ENCODE measurements around the gene ADAMTS2.

The ADAMTS2 gene

GRCh38 chr5:179295778-179296149 lies 49.5 kb downstream of the ADAMTS2 start:
- H4K20me1 ChIP-seq (ENCODE audit: insufficient read depth, low read length), result no peaks in the 10 kb centered on the region
- H3K27me3 ChIP-seq (ENCODE audit: insufficient read depth, low read length, poor library complexity), result no peaks in the 10 kb centered on the region
- no peak overlapping the region for H3K4me3 ChIP-seq (ENCODE audit: low read depth in 1 of 2, low read length in 2 of 2)
- no peak overlapping the region for H2AFZ ChIP-seq (ENCODE audit: low read depth, low read length)
- H3K36me3 ChIP-seq (ENCODE audit: insufficient read depth, low read length), result no peaks in the 10 kb centered on the region
- ATAC-seq (ENCODE audit: insufficient read depth, low read depth), result no peak
- DNase-seq, result no peak
- H3K79me2 ChIP-seq (ENCODE audit: insufficient read depth, low read length), result no peaks in the 10 kb centered on the region
- H3K27ac ChIP-seq (ENCODE audit: low read length), result no peak overlapping the region
- no peaks in the 10 kb centered on the region for H3K9me3 ChIP-seq (ENCODE audit: insufficient read depth, low read length, severe bottlenecking)
- TF ChIP-seq EZH2 (IDR thresholded peaks at IDR 0.05; ENCODE audit: borderline replicate concordance, low read depth, low read length, severe bottlenecking) (no peak), CTCF (IDR thresholded peaks at IDR 0.05; ENCODE audit: borderline replicate concordance, extremely low read depth, low read length, poor library complexity, severe bottlenecking) (no peak)
- H3K4me2 ChIP-seq (ENCODE audit: insufficient read depth, low read length), result no peak overlapping the region
- no peaks in the 10 kb centered on the region for H3K4me1 ChIP-seq (ENCODE audit: insufficient read depth, low read length)
- H3K9ac ChIP-seq (ENCODE audit: low read depth, low read length), result no peak overlapping the region

DNA sequence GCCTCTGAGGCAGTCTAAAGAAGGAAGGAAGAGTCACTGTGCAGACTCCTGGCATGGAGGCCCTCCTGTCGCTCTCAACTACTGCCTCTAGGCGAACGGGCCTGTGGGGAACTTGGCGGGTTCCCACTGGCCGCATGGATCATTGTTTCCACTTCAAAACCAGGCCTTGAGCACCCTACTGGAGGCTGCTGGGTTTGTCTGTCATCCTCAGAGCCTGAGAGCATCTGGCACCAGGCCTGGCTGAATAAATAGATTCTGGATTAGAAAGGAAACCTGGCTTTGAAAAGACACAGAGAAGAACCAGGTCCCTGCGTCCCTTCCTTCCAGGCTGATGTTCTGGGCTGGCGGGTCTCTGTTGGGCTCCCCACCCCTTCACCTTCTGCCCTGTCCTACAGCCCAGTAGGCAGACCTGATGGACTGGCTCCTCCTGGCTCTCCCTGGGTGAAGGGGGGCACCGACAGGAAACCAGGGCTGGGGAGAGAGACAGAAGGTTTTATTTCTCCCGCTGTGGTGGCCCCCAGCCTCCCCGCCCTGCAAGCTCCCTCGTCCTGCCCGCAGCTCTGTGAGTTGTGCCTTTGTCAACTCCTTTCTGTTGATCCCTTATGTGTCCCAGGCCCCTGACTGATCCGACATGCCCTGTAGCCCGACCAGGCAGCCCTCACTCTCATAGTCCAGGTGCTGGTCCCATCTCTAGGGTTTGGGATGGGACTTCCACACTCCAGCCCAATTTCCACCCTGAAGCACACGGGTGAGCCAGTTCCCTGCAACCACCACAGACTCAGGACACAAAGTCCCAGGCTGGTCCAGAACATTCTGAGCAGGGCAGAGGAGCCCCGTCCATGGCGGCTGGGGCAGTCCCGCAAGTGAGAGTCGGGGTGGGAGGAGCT lies 50.1 kb downstream of the ADAMTS2 start:
- Histone ChIP-seq H3K79me2 (ENCODE audit: insufficient read depth, low read length) (no peaks in the 10 kb centered on the region), H3K4me3 (ENCODE audit: low read depth in 1 of 2, low read length in 2 of 2) (no peak overlapping the region), H3K9me3 (ENCODE audit: insufficient read depth, low read length, severe bottlenecking) (no peaks in the 10 kb centered on the region), H3K4me2 (ENCODE audit: insufficient read depth, low read length) (no peak overlapping the region), H3K4me1 (ENCODE audit: insufficient read depth, low read length) (no peaks in the 10 kb centered on the region), H3K27ac (ENCODE audit: low read length) (no peak overlapping the region), H2AFZ (ENCODE audit: low read depth, low read length) (no peak overlapping the region), H4K20me1 (ENCODE audit: insufficient read depth, low read length) (no peaks in the 10 kb centered on the region), H3K36me3 (ENCODE audit: insufficient read depth, low read length) (no peaks in the 10 kb centered on the region), H3K9ac (ENCODE audit: low read depth, low read length) (no peak overlapping the region), H3K27me3 (ENCODE audit: insufficient read depth, low read length, poor library complexity) (no peaks in the 10 kb centered on the region)
- TF ChIP-seq CTCF (IDR thresholded peaks at IDR 0.05; ENCODE audit: borderline replicate concordance, extremely low read depth, low read length, poor library complexity, severe bottlenecking) (no peak), EZH2 (IDR thresholded peaks at IDR 0.05; ENCODE audit: borderline replicate concordance, low read depth, low read length, severe bottlenecking) (no peak)
- no peak for ATAC-seq (ENCODE audit: insufficient read depth, low read depth)
- DNase-seq, result no peak

DNA sequence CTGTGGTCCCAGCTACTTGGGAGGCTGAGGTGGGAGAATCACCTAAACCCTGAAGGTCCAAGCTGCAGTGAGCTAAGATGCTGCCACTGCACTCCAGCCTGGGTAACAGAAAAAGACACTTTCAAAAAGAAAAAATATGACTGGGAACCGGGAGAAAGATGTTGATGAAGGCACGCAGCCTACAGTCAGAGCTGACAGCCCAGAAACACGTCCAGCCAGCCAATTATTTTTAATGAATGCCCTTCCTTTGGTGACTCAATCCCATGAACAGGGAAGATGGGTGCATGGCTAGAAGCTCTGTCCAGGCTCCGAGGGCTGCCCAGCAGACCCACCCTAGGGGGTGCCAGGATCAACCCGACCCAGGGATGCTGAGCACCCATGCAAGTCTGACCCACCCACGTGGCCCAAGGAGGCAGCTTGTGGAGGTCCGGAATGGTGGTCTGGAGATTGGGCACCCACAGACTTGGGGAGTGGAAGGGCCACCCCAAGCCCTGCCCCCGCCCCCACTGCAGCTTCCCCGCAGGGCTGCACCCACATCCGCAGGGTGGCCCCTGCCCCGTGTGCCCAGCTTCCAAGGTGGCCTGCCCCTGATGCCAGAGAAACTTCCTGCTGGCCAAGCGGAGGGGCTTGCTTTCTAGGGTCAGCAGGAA lies 51.0 kb downstream of the ADAMTS2 start:
- no peak overlapping the region for H3K4me3 ChIP-seq (ENCODE audit: low read depth in 1 of 2, low read length in 2 of 2)
- no peaks in the 10 kb centered on the region for H3K27me3 ChIP-seq (ENCODE audit: insufficient read depth, low read length, poor library complexity)
- no peak overlapping the region for H3K9ac ChIP-seq (ENCODE audit: low read depth, low read length)
- no peaks in the 10 kb centered on the region for H3K9me3 ChIP-seq (ENCODE audit: insufficient read depth, low read length, severe bottlenecking)
- H3K79me2 ChIP-seq (ENCODE audit: insufficient read depth, low read length), result no peaks in the 10 kb centered on the region
- ATAC-seq (ENCODE audit: insufficient read depth, low read depth), result no peak
- no peaks in the 10 kb centered on the region for H4K20me1 ChIP-seq (ENCODE audit: insufficient read depth, low read length)
- H3K4me1 ChIP-seq (ENCODE audit: insufficient read depth, low read length), result no peaks in the 10 kb centered on the region
- H3K4me2 ChIP-seq (ENCODE audit: insufficient read depth, low read length), result no peak overlapping the region
- H2AFZ ChIP-seq (ENCODE audit: low read depth, low read length), result no peak overlapping the region
- TF ChIP-seq EZH2 (IDR thresholded peaks at IDR 0.05; ENCODE audit: borderline replicate concordance, low read depth, low read length, severe bottlenecking), result no peak
- TF ChIP-seq CTCF (IDR thresholded peaks at IDR 0.05; ENCODE audit: borderline replicate concordance, extremely low read depth, low read length, poor library complexity, severe bottlenecking), result no peak
- DNase-seq, result no peak
- no peaks in the 10 kb centered on the region for H3K36me3 ChIP-seq (ENCODE audit: insufficient read depth, low read length)
- no peak overlapping the region for H3K27ac ChIP-seq (ENCODE audit: low read length)

All from DND-41 (cell line).